Measurements from ENCODE around the gene KIF26A. TPM values are rescaled to one million over a fixed set of nuclear protein-coding genes. Genes with fewer than 3 reads are reported as not detected.

The KIF26A gene
- polyA plus RNA-seq, 1 experiment: 0.10 TPM

- no peaks in the 10 kb centered on the region for H3K36me3 ChIP-seq (ENCODE audit: control insufficient read depth, insufficient read depth, low read length)
- ChIA-PET POLR2A (no interaction called here), CTCF (no interaction called here)
- no peak for DNase-seq (ENCODE audit: low read depth)
- no peak for TF ChIP-seq CTCF (IDR thresholded peaks at IDR 0.05; ENCODE audit: insufficient read depth, low read depth, low read length)
- no peak overlapping the region for H3K4me3 ChIP-seq (ENCODE audit: low read depth, low read length)
- no peaks in the 10 kb centered on the region for H3K27me3 ChIP-seq (ENCODE audit: control insufficient read depth, insufficient read depth, low read length)
Observed at GRCh38 chr14:104194716-104195115, 56.3 kb downstream of the KIF26A start.

GRCh38 chr14:104195361-104195760, 57.0 kb downstream of the KIF26A start:
- no peak for TF ChIP-seq CTCF (IDR thresholded peaks at IDR 0.05; ENCODE audit: insufficient read depth, low read depth, low read length)
- Histone ChIP-seq H3K4me3 (ENCODE audit: low read depth, low read length) (no peak overlapping the region), H3K36me3 (ENCODE audit: control insufficient read depth, insufficient read depth, low read length) (no peaks in the 10 kb centered on the region), H3K27me3 (ENCODE audit: control insufficient read depth, insufficient read depth, low read length) (no peaks in the 10 kb centered on the region)
- ChIA-PET CTCF (no interaction called here), POLR2A (no interaction called here)
- no peak for DNase-seq (ENCODE audit: low read depth)

GRCh38 chr14:104195878-104196277, 57.5 kb downstream of the KIF26A start:
- no peak overlapping the region for H3K4me3 ChIP-seq (ENCODE audit: low read depth, low read length)
- no peak for TF ChIP-seq CTCF (IDR thresholded peaks at IDR 0.05; ENCODE audit: insufficient read depth, low read depth, low read length)
- no peaks in the 10 kb centered on the region for H3K36me3 ChIP-seq (ENCODE audit: control insufficient read depth, insufficient read depth, low read length)
- ChIA-PET CTCF (no interaction called here), POLR2A (no interaction called here)
- DNase-seq (ENCODE audit: low read depth): no peak
- no peaks in the 10 kb centered on the region for H3K27me3 ChIP-seq (ENCODE audit: control insufficient read depth, insufficient read depth, low read length)

- no peak for DNase-seq (ENCODE audit: low read depth)
- no peak overlapping the region for H3K4me3 ChIP-seq (ENCODE audit: low read depth, low read length)
- H3K36me3 ChIP-seq (ENCODE audit: control insufficient read depth, insufficient read depth, low read length): no peaks in the 10 kb centered on the region
- no peaks in the 10 kb centered on the region for H3K27me3 ChIP-seq (ENCODE audit: control insufficient read depth, insufficient read depth, low read length)
- ChIA-PET POLR2A (no interaction called here), CTCF (no interaction called here)
- TF ChIP-seq CTCF (IDR thresholded peaks at IDR 0.05; ENCODE audit: insufficient read depth, low read depth, low read length): no peak
Observed at GRCh38 chr14:104196461-104197140, 58.2 kb downstream of the KIF26A start.

GRCh38 chr14:104197449-104198247, 59.3 kb downstream of the KIF26A start:
- TF ChIP-seq CTCF (IDR thresholded peaks at IDR 0.05; ENCODE audit: insufficient read depth, low read depth, low read length): no peak
- Histone ChIP-seq H3K4me3 (ENCODE audit: low read depth, low read length) (no peak overlapping the region), H3K36me3 (ENCODE audit: control insufficient read depth, insufficient read depth, low read length) (no peaks in the 10 kb centered on the region), H3K27me3 (ENCODE audit: control insufficient read depth, insufficient read depth, low read length) (no peaks in the 10 kb centered on the region)
- DNase-seq (ENCODE audit: low read depth): no peak
- POLR2A ChIA-PET: no interaction called here
- CTCF ChIA-PET: no interaction called here
